Hepatocyte (in vitro differentiated cells): Measurements from ENCODE around the gene ZNHIT6.

ENCODE experiments used
- EZH2 ChIP-seq: fragments of 200-600 bp; sonication (generic); IDR thresholded peaks from 2 replicates; pipeline ENCODE4 v1.6.1; 2016; ENCODE audit warnings: antibody characterized with exemption, mild to moderate bottlenecking, borderline replicate concordance
- EZH2phosphoT487 ChIP-seq: fragments of 200-600 bp; sonication (generic); IDR thresholded peaks from one replicate; pipeline ENCODE4 v1.6.1; 2018; ENCODE audit warnings: antibody characterized with exemption, mild to moderate bottlenecking, low read depth, moderate library complexity; ENCODE audit not compliant: unreplicated experiment, severe bottlenecking

- no peak for TF ChIP-seq EZH2phosphoT487
- no peak for TF ChIP-seq EZH2
Observed at GRCh38 chr1:85654066-85654782, 54.0 kb downstream of the ZNHIT6 start.
